Astrocyte of the spinal cord (primary cell): ENCODE results near the gene SLIRP.
"Not testable (repeated sequence)": the region's sequence is repeated elsewhere in the genome, so short reads cannot be mapped to it uniquely, and the experiment has no call there.

Experiments used
- DNase-seq: peaks from one replicate; pipeline ENCODE4 v3.0.0; 2011; ENCODE audit warnings: low read depth, low spot score
- H3K4me3 ChIP-seq: 2 replicates; pipeline ENCODE4 v1.5.1; 2011; ENCODE audit warnings: low read depth, mild to moderate bottlenecking, low read length, moderate library complexity
- in situ Hi-C: cut with HindIII; loops from 2 replicates; pipeline ENCODE4 v1.10.0; 2017; ENCODE audit warnings: low sequenced_read_pairs
- TF ChIP-seq, protein P1 (sequence below): IDR thresholded peaks from 2 replicates; pipeline ENCODE4 v1.5.1; 2012; ENCODE audit warnings: low read depth, mild to moderate bottlenecking, low read length, inconsistent platforms

SLIRP gene

DNA sequence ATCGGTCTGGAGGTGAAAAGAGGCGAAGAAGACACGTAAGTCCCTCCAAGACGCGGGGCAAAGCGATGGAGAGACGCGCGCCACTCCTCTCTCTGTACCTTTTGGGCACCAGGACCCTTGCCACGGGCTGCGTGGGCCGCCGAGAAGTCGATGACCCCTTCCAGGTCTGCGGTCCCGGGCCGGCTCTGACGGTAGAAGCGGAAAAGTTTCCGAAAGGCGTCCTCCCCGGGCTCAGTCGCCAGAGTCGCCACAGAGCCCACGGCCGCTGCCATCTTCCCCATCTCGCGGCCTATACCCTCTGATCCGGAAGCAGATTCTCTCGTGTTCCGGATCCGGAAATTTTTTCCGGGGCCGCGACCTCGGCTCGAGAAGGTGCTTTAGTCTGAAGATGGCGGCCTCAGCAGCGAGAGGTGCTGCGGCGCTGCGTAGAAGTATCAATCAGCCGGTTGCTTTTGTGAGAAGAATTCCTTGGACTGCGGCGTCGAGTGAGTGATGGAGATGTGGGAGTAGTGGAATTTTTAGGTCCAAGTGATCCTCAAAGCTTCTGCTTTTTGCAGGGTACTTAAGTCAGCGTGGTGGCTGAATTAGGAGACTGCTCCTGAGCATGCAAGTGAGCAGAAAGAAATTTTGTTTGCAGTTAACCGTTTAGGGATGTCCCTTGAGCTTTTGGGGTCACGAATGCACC lies at the start of gene SLIRP, which contains the start of gene ALKBH1:
TSS of gene SLIRP (plus strand) at position 380 of the 685 bp plus-strand sequence. CDS start at position 389, 9 bp downstream.
TSS of gene ALKBH1 (minus strand) at position 300 of the 685 bp plus-strand sequence. CDS start at position 281, 19 bp downstream.
- H3K4me3 ChIP-seq, result peak within 1 kb of the TSS; percentile 94
- in situ Hi-C loops, result no loop called here
- TF ChIP-seq, protein P1, sequence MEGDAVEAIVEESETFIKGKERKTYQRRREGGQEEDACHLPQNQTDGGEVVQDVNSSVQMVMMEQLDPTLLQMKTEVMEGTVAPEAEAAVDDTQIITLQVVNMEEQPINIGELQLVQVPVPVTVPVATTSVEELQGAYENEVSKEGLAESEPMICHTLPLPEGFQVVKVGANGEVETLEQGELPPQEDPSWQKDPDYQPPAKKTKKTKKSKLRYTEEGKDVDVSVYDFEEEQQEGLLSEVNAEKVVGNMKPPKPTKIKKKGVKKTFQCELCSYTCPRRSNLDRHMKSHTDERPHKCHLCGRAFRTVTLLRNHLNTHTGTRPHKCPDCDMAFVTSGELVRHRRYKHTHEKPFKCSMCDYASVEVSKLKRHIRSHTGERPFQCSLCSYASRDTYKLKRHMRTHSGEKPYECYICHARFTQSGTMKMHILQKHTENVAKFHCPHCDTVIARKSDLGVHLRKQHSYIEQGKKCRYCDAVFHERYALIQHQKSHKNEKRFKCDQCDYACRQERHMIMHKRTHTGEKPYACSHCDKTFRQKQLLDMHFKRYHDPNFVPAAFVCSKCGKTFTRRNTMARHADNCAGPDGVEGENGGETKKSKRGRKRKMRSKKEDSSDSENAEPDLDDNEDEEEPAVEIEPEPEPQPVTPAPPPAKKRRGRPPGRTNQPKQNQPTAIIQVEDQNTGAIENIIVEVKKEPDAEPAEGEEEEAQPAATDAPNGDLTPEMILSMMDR, result no peak
- peak; percentile 80 for DNase-seq

DNA sequence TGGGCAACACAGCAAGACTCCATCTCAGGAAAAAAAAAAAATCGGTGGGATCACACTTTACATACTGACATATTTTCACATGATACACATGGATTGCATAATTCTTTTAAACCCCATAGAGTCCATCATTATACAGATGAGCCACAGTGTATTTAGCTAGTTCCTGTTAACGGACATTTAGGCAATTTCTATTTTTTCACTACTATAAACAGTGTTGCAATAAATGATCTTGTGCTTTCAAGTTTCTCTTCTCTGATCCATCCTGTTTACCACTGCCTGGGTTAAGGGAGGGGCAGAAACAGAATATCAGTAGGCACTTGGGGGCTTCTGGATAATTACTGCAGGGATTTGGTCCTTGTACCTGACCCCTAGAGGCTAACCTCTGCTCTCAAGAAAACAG lies 48.1 kb upstream of the SLIRP start:
- TF ChIP-seq, protein P1, result no peak
- H3K4me3 ChIP-seq, result no peak overlapping the region
- in situ Hi-C loops, result no loop called here
- no peak for DNase-seq

DNA sequence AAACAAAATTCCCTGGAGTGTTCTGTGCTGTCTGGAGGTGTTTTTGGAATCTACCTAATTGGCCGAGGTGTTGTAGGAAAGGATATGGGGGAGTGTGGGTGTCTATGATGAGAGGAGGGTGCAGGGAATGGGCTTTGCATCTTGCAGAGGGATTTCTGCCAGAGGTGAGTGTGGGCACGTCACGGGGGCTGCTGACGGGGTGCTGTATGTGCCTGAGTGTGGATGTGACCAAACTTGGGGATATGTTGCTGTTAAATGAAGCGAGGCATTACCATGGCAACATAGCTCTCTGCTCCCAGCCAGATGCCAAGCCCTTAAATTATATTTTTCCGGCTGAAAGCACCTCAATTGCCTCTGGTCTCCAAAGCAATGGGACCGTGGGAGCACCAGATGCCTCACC lies 47.1 kb upstream of the SLIRP start:
- in situ Hi-C loops, result no loop called here
- TF ChIP-seq, protein P1, result no peak
- no peak overlapping the region for H3K4me3 ChIP-seq
- DNase-seq, result peak; percentile 11

DNA sequence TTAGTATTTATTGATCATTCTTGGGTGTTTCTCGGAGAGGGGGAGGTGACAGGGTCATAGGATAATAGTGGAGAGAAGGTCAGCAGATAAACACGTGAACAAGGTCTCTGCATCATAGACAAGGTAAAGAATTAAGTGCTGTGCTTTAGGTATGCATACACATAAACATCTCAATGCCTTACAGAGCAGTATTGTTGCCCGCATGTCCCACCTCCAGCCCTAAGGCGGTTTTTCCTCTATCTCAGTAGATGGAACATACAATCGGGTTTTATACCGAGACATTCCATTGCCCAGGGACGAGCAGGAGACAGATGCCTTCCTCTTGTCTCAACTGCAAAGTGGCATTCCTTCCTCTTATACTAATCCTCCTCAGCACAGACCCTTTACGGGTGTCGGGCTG lies 46.3 kb upstream of the SLIRP start:
- H3K4me3 ChIP-seq, DNase-seq, in situ Hi-C loops: not testable (repeated sequence)

DNA sequence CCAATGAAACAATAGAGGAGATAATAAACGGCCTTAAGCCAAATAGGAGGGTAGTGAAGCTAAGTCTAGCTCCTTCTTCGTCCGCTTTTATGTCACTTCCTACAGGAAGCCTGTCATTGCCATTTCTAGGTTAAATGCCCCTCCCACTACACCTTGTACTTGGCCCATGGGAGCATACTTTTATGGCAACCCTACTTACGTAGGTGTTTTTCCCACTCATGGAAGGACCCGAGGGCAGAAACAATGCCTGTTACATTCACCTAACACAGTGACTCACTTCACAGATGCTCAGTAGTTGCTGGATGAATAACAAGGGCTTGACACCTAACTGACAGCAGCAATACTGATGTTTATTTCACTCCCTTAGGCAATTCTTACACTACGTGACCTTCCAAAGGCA lies 44.6 kb upstream of the SLIRP start:
- no peak for DNase-seq
- H3K4me3 ChIP-seq, result no peak overlapping the region
- in situ Hi-C loops, result no loop called here
- TF ChIP-seq, protein P1, result no peak

DNA sequence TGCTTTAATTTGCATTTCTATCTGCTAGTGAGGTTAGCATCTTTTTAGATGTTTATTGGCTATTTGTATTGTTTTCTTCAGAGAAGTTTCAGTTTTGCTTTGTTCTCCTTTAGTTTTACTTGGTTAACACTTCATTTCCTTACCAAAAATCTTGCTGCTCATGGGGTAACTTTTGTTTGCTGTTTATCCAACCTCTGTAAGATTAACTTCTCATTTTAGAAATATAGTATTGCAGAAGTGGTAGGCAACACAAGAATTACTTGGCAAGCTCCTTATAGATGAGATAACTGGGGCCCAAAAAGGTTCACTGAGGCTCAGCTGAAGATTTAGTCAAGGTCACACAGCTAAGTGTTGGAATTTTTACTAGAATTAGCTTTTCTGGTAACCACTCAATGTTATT lies 40.6 kb upstream of the SLIRP start:
- TF ChIP-seq, protein P1, result no peak
- in situ Hi-C loops, result no loop called here
- no peak for DNase-seq
- H3K4me3 ChIP-seq, result no peak overlapping the region

DNA sequence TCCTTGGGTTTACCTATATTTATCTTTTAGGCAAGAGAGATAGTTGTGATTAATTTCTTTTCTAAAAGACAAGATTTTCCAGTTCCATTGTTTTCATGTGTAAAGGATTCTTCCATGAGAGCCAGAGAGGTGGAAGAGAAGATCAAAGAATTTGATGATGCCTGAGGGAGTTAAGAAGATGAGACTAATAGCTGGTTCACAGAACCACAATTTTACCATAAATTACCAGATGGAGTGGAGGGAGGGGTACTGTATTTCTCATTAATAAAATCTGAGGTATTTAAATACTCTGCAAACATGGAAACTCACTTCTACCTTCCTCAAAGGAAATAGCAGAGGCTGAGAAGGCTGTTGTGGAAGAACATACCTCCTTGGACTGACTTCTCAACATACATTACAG lies 34.7 kb upstream of the SLIRP start:
- TF ChIP-seq, protein P1, result no peak
- no peak for DNase-seq
- in situ Hi-C loops, result no loop called here
- no peak overlapping the region for H3K4me3 ChIP-seq
